Thyroid gland (tissue), 4 donors: Measurements from ENCODE around the gene ATP6V0A4.

ENCODE experiments used
- CTCF ChIP-seq, 6 experiments: fragments of 200-600 bp in 3 of 6; fragments of 450-650 bp in 3 of 6; sonication (generic) in 3 of 6; IDR thresholded peaks; one replicate each; pipeline ENCODE4 v1.5.1; 2016 to 2019; ENCODE audit warnings: antibody characterized with exemption in 6 of 6, mild to moderate bottlenecking in 2 of 6, inconsistent platforms in 1 of 6, moderate library complexity in 1 of 6
- POLR2A ChIP-seq, 2 donors: fragments of 450-650 bp; IDR thresholded peaks; one replicate each; pipeline ENCODE4 v1.6.1; 2017; ENCODE audit warnings: antibody characterized with exemption in 2 of 2, mild to moderate bottlenecking in 2 of 2, moderate library complexity in 1 of 2

GRCh38 chr7:138669364-138669763 lies 128.6 kb downstream of the ATP6V0A4 start:
- TF ChIP-seq CTCF (IDR thresholded peaks at IDR 0.05) (no peak), POLR2A (IDR thresholded peaks at IDR 0.05) (no peak)
